ENCODE measurements around the gene COL4A1. TPM values are rescaled to one million over a fixed set of nuclear protein-coding genes. Genes with fewer than 3 reads are reported as not detected.

The COL4A1 gene
- polyA plus RNA-seq, 1 donor (not counting 4 experiments of a cell fraction or from before 2014, with no cell fraction given), result 22.3 TPM

GRCh38 chr13:110182461-110182860 is 124.5 kb downstream of the COL4A1 start:
- H3K79me2 ChIP-seq (ENCODE audit: control insufficient read depth, insufficient read depth, low read length), result no peaks in the 10 kb centered on the region
- H3K36me3 ChIP-seq (ENCODE audit: control insufficient read depth in 2 of 2, extremely low read depth in 1 of 2, insufficient read depth in 2 of 2, low read length in 2 of 2), result peaks cover 8 to 30% of the 10 kb centered on the region in 2 experiments
- H3K4me3 ChIP-seq (ENCODE audit: control insufficient read depth in 2 of 3, extremely low read depth in 1 of 3, insufficient read depth in 2 of 3, low read depth in 1 of 3, low read length in 3 of 3), result no peak overlapping the region
- H3K9me1 ChIP-seq (ENCODE audit: control insufficient read depth, extremely low read depth, insufficient read depth, low read length), result peaks cover under 1% of the 10 kb centered on the region
- no peaks in the 10 kb centered on the region for H3K4me1 ChIP-seq (ENCODE audit: control insufficient read depth, extremely low read depth, insufficient read depth, low read length)
- no peak overlapping the region for H3K9ac ChIP-seq (ENCODE audit: control insufficient read depth, extremely low read depth, insufficient read depth, low read length)
- TF ChIP-seq CTCF (optimal IDR thresholded peaks at IDR 0.05 in 1 of 3, IDR thresholded peaks at IDR 0.05 in 1 of 3, conservative IDR thresholded peaks at IDR 0.05 in 1 of 3; ENCODE audit: extremely low read depth in 1 of 3, insufficient read depth in 2 of 3, low read length in 3 of 3) (no peak), EZH2 (IDR thresholded peaks at IDR 0.05; ENCODE audit: low read length) (no peak)
- no peak overlapping the region for H2AFZ ChIP-seq (ENCODE audit: control insufficient read depth, low read length)
- dilution Hi-C loops (cut with MboI; ENCODE audit: extremely low pct_ligation_motif_present, low sequenced_read_pairs), result no loop called here
- DNase-seq (ENCODE audit: low read depth, low spot score) (no peak), FAIRE-seq (no peak)
- H3K27ac ChIP-seq (ENCODE audit: control insufficient read depth, insufficient read depth, low read length), result no peak overlapping the region
- no peaks in the 10 kb centered on the region for H3K27me3 ChIP-seq (ENCODE audit: control insufficient read depth, extremely low read depth, insufficient read depth, low read length)
- H4K20me1 ChIP-seq (ENCODE audit: control insufficient read depth, extremely low read depth, insufficient read depth, low read length), result no peaks in the 10 kb centered on the region
- H3K9me3 ChIP-seq (ENCODE audit: control insufficient read depth, low read depth, low read length), result no peaks in the 10 kb centered on the region
- no peak overlapping the region for H3K4me2 ChIP-seq (ENCODE audit: control insufficient read depth, extremely low read depth, insufficient read depth, low read depth, low read length)

GRCh38 chr13:110182003-110182402 is 125.0 kb downstream of the COL4A1 start:
- no peak overlapping the region for H3K9ac ChIP-seq (ENCODE audit: control insufficient read depth, extremely low read depth, insufficient read depth, low read length)
- no peak for TF ChIP-seq EZH2 (IDR thresholded peaks at IDR 0.05; ENCODE audit: low read length)
- no peak for TF ChIP-seq CTCF (optimal IDR thresholded peaks at IDR 0.05 in 1 of 3, IDR thresholded peaks at IDR 0.05 in 1 of 3, conservative IDR thresholded peaks at IDR 0.05 in 1 of 3; ENCODE audit: extremely low read depth in 1 of 3, insufficient read depth in 2 of 3, low read length in 3 of 3)
- dilution Hi-C loops (cut with MboI; ENCODE audit: extremely low pct_ligation_motif_present, low sequenced_read_pairs), result no loop called here
- H3K4me1 ChIP-seq (ENCODE audit: control insufficient read depth, extremely low read depth, insufficient read depth, low read length), result no peaks in the 10 kb centered on the region
- H3K79me2 ChIP-seq (ENCODE audit: control insufficient read depth, insufficient read depth, low read length), result no peaks in the 10 kb centered on the region
- no peak overlapping the region for H3K4me3 ChIP-seq (ENCODE audit: control insufficient read depth in 2 of 3, extremely low read depth in 1 of 3, insufficient read depth in 2 of 3, low read depth in 1 of 3, low read length in 3 of 3)
- H2AFZ ChIP-seq (ENCODE audit: control insufficient read depth, low read length), result no peak overlapping the region
- no peaks in the 10 kb centered on the region for H3K9me3 ChIP-seq (ENCODE audit: control insufficient read depth, low read depth, low read length)
- H3K27ac ChIP-seq (ENCODE audit: control insufficient read depth, insufficient read depth, low read length), result no peak overlapping the region
- DNase-seq (ENCODE audit: low read depth, low spot score) (no peak), FAIRE-seq (no peak)
- no peaks in the 10 kb centered on the region for H3K27me3 ChIP-seq (ENCODE audit: control insufficient read depth, extremely low read depth, insufficient read depth, low read length)
- H3K4me2 ChIP-seq (ENCODE audit: control insufficient read depth, extremely low read depth, insufficient read depth, low read depth, low read length), result no peak overlapping the region
- no peaks in the 10 kb centered on the region for H4K20me1 ChIP-seq (ENCODE audit: control insufficient read depth, extremely low read depth, insufficient read depth, low read length)
- peaks cover 8 to 30% of the 10 kb centered on the region in 2 experiments for H3K36me3 ChIP-seq (ENCODE audit: control insufficient read depth in 2 of 2, extremely low read depth in 1 of 2, insufficient read depth in 2 of 2, low read length in 2 of 2)
- H3K9me1 ChIP-seq (ENCODE audit: control insufficient read depth, extremely low read depth, insufficient read depth, low read length), result no peaks in the 10 kb centered on the region

Data from keratinocyte (primary cell).